Measurements from ENCODE around the gene GNE. TPM values are rescaled to one million over a fixed set of nuclear protein-coding genes. Genes with fewer than 3 reads are reported as not detected.

Gene GNE
- total RNA-seq, 2 donors from 2014 or later, result 150 to 190 TPM

DNA sequence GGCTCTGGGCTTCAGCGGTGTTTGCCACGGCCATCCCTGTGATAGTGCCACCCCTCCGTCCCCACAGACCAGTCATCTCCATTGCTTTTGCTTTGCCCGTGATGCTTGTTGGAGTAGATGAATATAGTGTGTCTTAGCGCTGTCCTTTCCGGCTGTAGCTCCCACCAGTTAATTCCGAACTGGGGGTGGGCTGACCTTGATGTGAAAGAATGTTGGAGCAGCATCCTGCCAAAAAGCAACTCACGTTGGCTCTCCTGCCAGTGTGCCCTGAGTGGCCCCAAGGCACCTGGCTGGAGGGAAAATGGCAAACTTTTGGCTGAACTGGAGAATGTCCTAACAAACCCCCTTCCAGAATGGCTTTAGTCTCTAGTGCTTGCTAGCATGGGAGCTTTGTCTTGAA is 47.5 kb downstream of the GNE start:
- no peak overlapping the region for H3K9ac ChIP-seq (ENCODE audit: low read depth in 2 of 2, low read length in 2 of 2)
- DNase-seq, result no peak
- no peak overlapping the region for H3K27ac ChIP-seq
- H3K9me3 ChIP-seq, result no peaks in the 10 kb centered on the region
- H3K27me3 ChIP-seq, result no peaks in the 10 kb centered on the region
- H3K36me3 ChIP-seq, result peaks cover 4% of the 10 kb centered on the region
- H3K4me3 ChIP-seq, result no peak overlapping the region
- no peaks in the 10 kb centered on the region for H3K4me1 ChIP-seq
- TF ChIP-seq, protein P1, sequence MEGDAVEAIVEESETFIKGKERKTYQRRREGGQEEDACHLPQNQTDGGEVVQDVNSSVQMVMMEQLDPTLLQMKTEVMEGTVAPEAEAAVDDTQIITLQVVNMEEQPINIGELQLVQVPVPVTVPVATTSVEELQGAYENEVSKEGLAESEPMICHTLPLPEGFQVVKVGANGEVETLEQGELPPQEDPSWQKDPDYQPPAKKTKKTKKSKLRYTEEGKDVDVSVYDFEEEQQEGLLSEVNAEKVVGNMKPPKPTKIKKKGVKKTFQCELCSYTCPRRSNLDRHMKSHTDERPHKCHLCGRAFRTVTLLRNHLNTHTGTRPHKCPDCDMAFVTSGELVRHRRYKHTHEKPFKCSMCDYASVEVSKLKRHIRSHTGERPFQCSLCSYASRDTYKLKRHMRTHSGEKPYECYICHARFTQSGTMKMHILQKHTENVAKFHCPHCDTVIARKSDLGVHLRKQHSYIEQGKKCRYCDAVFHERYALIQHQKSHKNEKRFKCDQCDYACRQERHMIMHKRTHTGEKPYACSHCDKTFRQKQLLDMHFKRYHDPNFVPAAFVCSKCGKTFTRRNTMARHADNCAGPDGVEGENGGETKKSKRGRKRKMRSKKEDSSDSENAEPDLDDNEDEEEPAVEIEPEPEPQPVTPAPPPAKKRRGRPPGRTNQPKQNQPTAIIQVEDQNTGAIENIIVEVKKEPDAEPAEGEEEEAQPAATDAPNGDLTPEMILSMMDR (IDR thresholded peaks at IDR 0.05), result no peak
- intact Hi-C loops (cut with DNase I), result no loop called here

DNA sequence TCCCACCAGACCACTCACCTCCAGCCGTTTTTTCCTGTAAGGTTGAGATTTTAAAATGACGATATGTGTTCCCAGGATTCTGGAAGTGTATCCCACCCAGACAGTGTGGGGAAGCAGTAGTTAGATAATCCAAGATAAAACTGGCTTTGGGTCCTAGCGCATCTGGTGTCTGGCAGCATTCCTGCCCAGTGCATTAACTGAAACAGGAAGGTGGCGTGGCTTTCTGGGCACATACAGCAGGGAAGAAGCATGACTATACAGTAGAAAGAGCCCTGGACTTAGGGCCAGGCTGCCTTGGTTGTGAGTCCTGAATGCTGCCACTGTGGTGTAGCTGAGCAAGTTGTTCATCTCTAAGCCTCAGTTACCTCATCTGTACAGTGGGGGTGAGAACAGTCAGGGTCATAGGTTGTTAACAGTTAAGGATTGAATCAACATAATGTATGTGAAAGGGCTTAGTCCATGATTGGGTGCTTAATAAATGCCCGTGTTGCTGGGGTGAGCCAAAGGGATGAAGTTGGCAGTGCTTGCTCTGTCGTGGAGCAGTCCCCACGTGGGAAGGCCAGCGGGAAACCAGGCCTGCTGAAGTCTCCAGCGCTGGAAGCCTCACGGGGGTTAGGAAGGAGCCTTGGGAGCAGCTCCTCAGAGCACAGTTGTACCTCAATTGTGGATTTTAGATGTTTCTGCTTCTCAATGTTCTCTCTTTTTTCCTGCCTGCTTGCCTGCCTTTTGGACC is 49.6 kb downstream of the GNE start:
- DNase-seq, result no peak
- TF ChIP-seq, protein P1 (IDR thresholded peaks at IDR 0.05), result no peak
- Histone ChIP-seq H3K4me3 (no peak overlapping the region), H3K27me3 (no peaks in the 10 kb centered on the region), H3K36me3 (peaks cover 8% of the 10 kb centered on the region), H3K9ac (ENCODE audit: low read depth in 2 of 2, low read length in 2 of 2) (no peak overlapping the region), H3K9me3 (no peaks in the 10 kb centered on the region), H3K27ac (no peak overlapping the region), H3K4me1 (no peaks in the 10 kb centered on the region)
- intact Hi-C loops (cut with DNase I), result no loop called here

DNA sequence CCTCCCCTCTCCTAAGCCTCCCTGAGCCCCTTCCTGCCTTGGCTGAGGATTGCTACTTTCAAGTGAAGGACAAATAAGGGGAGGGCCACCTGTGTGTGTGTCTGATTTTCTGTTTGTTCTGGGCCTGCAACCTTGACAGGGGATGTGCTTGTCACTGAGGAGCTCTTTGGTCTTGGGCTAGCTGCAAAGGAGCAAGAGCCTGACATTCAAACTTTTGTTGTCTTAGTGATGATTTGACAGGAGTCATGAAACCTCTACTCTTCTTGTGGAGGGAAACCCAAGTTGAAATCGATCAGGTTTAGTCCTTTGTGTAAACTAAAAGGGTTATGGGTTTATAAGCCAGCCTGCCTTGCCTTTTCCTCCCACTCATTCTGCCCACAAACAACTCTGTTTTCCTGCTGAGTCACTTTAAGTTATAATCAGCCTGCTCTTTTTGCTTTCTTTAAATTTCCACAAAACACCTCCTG is 50.7 kb downstream of the GNE start:
- intact Hi-C loops (cut with DNase I), result no loop called here
- no peak overlapping the region for H3K4me3 ChIP-seq
- no peak overlapping the region for H3K9ac ChIP-seq (ENCODE audit: low read depth in 2 of 2, low read length in 2 of 2)
- DNase-seq, result no peak
- no peak overlapping the region for H3K27ac ChIP-seq
- H3K9me3 ChIP-seq, result no peaks in the 10 kb centered on the region
- TF ChIP-seq, protein P1 (IDR thresholded peaks at IDR 0.05), result no peak
- H3K36me3 ChIP-seq, result peaks cover 11% of the 10 kb centered on the region
- no peaks in the 10 kb centered on the region for H3K27me3 ChIP-seq
- H3K4me1 ChIP-seq, result no peaks in the 10 kb centered on the region

DNA sequence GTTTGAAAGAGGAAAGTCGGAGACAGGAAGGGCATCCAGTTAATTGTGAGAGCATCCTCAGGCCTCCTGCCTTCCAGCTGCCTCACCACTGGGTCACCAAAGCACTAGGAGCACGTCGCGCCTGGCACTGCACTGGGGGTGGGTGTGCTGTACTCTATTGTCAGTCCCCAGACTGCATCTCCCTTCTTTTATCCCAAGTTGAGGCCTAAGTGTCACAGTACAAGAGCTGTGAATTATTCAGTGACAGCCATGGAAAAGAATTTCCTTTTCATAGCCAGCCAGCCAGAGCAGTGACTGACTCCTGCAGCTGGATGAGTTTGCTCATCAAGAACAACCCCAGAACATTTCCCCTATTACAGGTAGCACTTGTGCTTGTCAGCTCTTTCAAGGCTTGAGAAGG is 51.2 kb downstream of the GNE start:
- Histone ChIP-seq H3K9me3 (no peaks in the 10 kb centered on the region), H3K27ac (no peak overlapping the region), H3K27me3 (no peaks in the 10 kb centered on the region), H3K36me3 (peaks cover 16% of the 10 kb centered on the region), H3K4me3 (no peak overlapping the region), H3K9ac (ENCODE audit: low read depth in 2 of 2, low read length in 2 of 2) (no peak overlapping the region), H3K4me1 (no peaks in the 10 kb centered on the region)
- intact Hi-C loops (cut with DNase I), result no loop called here
- no peak for DNase-seq
- TF ChIP-seq, protein P1 (IDR thresholded peaks at IDR 0.05), result no peak

DNA sequence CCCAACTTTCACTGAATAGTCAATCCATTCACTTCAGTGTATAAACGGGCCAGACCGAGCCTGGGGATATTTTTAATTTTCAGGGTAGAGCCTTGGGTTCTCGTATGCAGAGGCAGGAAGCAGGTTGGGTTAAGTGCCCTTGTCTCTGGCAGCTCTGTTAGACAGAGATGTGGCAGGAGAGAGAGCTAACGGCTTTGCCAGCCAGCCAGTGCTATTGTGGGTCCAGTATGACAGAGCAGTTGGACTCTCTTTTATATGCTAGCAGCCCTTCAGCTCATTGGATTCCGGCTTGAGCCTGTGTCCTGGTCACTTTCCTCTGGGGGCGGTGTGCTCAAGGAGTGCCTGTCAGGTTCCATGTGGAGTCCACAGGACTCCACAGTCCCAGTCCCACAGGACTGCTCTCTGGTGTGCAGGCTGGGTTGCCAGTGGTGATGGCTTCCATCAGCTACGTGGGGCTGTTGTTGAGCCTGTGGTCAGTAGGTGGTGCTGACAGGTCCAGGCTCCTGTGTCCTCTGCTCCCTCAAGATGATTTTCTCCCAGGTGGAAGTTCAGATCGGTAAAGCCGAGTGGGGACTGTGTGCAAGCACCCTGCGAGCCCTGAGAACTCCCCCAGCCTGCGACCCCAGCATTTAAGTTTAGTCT is 53.2 kb downstream of the GNE start:
- H3K4me3 ChIP-seq, result no peak overlapping the region
- no peak for DNase-seq
- H3K9me3 ChIP-seq, result no peaks in the 10 kb centered on the region
- H3K36me3 ChIP-seq, result peaks cover 18% of the 10 kb centered on the region
- no peaks in the 10 kb centered on the region for H3K27me3 ChIP-seq
- TF ChIP-seq, protein P1 (IDR thresholded peaks at IDR 0.05), result no peak
- no peak overlapping the region for H3K9ac ChIP-seq (ENCODE audit: low read depth in 2 of 2, low read length in 2 of 2)
- no peaks in the 10 kb centered on the region for H3K4me1 ChIP-seq
- no peak overlapping the region for H3K27ac ChIP-seq
- intact Hi-C loops (cut with DNase I), result no loop called here

Measured in colonic mucosa (tissue), 4 donors.